GM19043 (cell line): Measurements from ENCODE around the gene C19orf81.

Source experiments
- ATAC-seq: cut with Tn5 transposase; IDR thresholded peaks from one replicate; pipeline ENCODE4 v1.9.1; 2021; ENCODE audit warnings: low read depth; ENCODE audit not compliant: unreplicated experiment

C19orf81 gene

GRCh38 chr19:50628551-50628950, 20.7 kb upstream of the C19orf81 start:
- ATAC-seq, result no peak

- no peak for ATAC-seq
Observed at GRCh38 chr19:50629194-50629593, 20.1 kb upstream of the C19orf81 start.

DNA sequence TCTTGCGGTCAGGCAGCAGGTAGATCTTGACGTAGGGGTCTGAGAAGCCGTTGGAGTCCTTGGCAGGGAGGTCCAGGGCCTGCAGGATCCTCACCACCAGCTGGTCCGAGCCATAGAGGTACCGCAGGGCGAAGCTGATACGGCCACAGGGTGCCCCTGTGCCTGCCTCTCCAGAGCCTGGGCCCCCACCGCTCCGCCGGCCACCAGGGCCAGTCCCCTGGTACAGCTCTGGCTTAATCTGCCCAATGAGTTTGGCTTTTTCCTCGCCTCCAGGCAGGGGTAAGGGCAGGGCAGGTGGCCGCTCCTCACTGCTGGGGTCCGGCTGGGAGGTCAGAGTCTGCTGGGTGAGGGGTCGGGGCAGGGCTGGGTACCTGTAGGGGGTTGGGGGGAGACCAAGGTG, 19.4 kb upstream of the C19orf81 start:
- ATAC-seq, result no peak

DNA sequence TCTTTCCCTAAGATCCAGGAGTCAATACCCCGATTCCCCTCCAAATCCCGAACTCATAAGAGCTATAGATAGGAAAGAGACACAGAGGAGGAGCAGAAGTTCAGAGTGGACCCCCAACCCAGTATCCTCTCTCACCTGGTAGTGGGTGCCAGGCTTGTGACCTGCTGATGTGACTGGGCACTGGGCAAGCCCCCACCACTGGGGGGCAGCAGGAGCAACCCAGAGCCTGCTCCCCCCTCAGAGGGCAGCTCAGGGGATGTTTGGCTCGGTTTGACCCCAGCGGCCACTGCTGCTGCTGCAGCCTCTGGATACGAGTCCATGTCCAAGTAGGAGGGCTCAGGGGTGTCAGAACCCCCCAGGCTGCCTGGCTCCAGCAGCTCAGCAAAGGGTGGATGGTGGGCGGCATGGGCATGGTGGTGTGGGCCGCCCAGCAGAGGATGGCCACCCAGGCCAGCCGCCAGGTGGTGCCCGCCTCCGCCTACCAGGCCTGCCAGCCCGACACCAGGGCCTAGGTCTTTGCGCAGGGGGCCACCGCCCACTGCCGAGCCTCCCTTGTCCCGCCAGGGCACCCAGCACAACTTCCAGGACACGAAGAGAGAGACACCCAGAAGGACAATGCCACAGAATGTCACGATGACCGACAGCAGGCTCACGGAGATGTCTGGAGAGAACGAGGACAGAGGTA, 17.0 kb upstream of the C19orf81 start:
- ATAC-seq, result no peak

GRCh38 chr19:50633359-50633758, 15.9 kb upstream of the C19orf81 start:
- ATAC-seq, result no peak

GRCh38 chr19:50633973-50634372, 15.3 kb upstream of the C19orf81 start:
- no peak for ATAC-seq

DNA sequence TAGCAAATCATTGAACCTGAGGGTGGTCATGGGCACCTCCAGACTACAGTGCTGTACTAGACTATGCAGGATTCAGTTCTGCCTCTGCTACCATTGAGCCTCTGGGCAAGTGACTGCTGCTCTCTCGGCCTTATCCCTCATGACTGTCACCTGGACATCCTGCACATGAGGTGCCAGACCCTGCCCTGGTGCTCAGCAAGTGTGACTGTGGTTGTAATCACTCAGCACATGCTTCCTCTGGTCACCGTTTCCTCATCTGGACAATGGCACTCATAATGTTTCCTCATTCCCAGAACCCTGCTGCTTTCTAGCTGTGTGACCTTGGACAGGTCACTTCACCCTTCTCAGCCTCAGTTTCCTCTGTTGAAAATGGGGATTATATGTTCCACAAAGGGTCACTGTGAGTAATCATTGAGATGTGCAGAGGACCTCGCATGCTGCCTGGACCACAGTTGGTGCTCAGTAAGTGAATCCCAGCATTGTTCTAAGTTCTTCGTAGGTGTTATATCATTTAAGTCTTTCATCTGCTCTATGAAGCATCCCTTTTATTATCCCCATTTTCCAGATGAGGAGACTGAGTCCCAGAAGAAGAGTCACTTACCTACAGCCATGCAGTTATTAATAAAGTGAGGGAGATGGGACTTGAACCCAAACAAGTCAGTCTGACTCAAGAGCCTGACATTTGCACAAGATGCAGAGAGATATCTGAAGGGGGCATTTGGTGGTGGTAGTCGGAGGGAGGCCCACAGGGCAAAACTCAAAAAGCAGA, 12.7 kb upstream of the C19orf81 start:
- ATAC-seq, result no peak

DNA sequence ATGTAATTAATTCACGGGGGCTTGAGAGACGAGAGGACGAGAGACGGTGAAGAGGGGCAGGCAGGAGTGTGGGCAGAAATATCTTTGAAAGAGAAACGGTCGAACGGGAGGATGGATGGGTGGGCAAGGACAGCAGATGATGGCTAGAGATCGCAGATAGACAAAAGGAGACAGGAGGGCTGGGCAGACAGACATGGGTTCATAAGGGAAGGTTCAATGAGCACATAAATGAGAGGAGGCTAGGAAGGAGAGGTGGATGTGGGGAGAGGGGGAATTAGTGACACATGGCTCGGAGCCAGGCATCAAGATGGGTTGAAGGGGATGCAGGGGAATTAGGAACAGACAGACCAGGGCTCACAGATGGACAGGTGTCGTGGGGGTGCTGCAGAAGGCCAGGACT, 10.6 kb upstream of the C19orf81 start:
- no peak for ATAC-seq

GRCh38 chr19:50639121-50640112, 9.8 kb upstream of the C19orf81 start, which contains the start of gene SYT3:
TSS of gene SYT3 (minus strand) at chr19:50639881. CDS start at chr19:50637411, 2,470 bp downstream.
- no peak for ATAC-seq

DNA sequence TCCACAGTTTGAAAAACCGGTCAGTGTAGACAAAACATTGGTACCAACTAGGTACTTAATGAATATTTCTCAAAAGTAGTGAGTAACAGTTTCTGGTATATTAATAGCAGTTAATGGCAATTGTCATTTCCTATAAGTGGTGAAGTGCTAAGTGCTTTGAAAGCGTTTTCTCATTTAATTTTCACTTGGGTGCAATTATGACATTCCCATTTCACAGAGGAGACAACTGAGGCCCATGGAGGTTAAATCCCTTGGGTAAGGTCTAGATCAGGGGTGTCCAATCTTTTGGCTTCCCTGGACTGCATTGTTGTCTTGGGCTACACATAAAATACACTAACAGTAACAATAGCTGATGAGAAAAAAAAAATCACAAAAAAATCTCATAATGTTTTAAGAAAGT, 8.9 kb upstream of the C19orf81 start:
- no peak for ATAC-seq

DNA sequence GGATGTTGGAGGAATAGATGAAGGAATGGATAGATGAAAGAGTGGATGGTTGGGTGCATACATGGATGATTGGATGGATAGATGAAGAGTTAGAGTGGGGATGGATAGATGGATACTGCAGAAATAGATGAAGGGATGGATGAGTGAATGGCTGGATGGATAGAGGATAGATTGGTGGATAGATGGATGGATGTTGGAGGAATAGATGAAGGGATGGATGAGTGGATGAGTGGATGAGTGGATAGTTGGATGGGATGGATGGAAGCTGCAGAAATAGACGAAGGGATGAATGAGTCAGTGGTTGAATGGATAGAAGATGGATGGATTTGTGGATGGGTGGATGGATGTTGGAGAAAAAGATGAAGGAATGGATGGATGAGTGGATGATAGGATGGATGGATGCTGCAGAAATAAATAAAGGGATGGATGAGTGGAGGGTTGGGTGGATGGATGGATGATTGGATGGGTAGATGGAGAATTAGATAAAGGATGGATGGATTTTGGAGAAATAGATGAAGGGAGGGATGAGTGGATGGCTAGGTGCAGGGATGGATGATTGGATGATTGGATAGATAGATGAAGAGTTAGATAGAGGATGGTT, 4.8 kb upstream of the C19orf81 start:
- ATAC-seq, result no peak

DNA sequence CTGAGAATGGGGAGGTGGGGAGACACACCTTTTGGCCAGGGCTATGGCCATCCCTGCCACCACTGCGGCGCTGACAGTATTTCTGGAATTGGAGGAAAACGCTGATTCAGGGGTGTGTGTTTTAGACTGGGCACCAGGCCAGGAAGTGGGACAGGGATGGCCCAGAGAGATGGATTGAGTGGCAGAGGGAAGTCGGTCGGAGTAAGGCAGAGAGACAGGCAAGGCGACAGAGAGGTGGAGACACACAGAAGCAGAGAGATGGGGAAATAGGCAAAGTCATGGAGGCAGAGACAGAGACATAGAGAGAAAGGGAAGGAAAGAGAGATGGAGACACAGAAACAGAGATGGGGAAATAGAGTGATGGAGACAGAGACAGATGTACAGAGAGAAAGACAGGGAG, 4.1 kb upstream of the C19orf81 start:
- ATAC-seq, result no peak

DNA sequence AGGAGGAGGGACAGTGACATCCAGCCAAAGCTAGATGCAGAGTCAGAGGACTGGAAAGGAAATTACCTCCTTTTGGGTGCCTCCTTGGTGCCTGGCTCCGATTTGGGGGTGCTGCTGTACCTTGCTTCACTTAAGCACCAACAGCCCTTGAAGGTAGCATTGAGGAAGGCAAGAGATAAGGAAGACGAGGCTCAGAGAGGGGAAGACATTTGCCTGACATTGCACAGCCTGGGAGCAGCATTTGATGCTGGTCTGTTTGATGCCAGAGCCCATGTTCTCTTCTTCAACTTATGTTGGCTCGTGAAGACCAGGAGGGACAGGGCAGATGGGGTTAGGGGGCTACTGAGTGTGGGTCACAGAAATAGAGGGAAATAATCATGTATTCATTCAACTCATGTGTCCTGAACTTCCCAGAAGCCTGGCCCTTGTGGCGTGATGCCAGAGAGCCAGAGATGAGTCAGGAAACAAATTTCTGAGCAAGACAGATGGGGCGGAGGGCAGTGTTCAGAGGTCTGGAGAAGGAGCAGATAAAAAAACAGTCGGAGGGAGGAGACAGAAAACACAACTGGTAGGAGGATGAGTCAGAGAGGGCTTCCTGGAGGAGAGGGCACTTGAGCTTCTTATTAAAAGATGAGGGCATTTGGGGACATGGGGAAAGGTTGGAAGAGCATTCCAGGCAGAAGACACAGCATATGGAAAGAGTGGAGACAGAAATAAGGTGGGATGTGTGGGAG, 3.0 kb upstream of the C19orf81 start:
- ATAC-seq, result no peak

DNA sequence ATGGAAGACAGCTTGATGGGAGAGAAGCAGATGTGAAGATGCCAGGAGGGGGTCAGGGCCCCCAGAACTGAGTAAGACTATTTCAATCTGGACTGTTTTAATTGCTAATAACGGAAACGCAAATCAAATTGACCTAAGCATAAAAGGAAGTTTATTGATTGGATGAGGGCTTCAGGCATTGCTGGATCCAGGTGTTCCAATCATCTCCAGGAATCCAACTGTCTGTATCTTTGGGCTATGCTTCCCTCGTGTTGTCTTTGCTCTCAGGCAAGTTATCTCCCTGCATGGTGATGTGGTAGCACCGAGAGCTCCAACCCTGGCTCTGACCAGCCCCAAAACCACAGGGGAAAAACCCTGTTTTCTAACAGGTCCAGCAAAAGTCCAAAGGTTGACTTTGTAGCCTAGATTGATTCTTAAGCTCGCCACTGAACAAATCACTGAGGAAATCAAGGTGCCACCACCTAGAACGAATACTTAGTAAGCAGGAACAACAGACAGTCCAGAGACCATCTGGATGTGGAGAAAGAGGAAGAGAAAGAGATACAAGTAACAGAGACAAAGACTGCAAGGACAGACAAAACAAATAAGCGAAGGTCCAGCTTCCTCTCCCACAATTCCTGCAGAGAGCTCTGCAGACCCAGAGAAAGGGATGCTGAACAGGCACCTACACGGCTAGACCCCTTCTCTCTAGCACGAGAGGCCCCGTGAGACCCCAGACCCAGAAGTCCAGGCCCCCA, 1.2 kb upstream of the C19orf81 start:
- ATAC-seq, result no peak

- ATAC-seq, result no peak
Observed at GRCh38 chr19:50648659-50649058, 586 bp upstream of the C19orf81 start.

GRCh38 chr19:50651174-50651573, 1.9 kb downstream of the C19orf81 start:
- ATAC-seq, result no peak

DNA sequence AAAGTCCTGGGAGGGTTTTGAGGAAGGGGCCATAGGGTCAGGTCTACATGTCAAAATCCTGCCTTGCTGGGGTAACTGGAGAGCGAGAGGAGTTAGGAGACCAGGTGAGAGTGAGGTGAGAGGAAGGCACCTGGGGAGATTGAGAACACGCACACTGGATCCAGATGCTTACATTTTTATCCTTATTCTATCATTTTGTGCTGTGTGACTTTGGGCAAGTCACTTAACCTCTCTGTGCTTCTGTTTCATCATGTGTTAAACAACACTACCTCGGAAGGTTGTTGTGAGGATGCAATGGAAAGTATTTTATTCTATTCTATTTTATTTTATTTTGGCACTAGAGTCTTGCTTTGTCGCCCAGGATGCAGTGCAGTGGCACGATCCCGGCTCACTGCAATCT, 3.5 kb downstream of the C19orf81 start:
- no peak for ATAC-seq

- ATAC-seq, result no peak
Observed at GRCh38 chr19:50654882-50655281, 5.6 kb downstream of the C19orf81 start.

- no peak for ATAC-seq
Observed at GRCh38 chr19:50657222-50657669, 8.0 kb downstream of the C19orf81 start.
